CD4-positive, alpha-beta T cell treated with Interleukin-12 subunit alpha and Interleukin-12 subunit beta, for 1 hour (primary cell): ENCODE results near the gene SLC4A1AP.
A peak's percentile ranks its signal among the peaks of the same experiment; 100 is the strongest.

ENCODE experiments used
- DNase-seq: peaks from one replicate; pipeline ENCODE4 v3.0.0-alpha.2; 2020

The SLC4A1AP gene

DNA sequence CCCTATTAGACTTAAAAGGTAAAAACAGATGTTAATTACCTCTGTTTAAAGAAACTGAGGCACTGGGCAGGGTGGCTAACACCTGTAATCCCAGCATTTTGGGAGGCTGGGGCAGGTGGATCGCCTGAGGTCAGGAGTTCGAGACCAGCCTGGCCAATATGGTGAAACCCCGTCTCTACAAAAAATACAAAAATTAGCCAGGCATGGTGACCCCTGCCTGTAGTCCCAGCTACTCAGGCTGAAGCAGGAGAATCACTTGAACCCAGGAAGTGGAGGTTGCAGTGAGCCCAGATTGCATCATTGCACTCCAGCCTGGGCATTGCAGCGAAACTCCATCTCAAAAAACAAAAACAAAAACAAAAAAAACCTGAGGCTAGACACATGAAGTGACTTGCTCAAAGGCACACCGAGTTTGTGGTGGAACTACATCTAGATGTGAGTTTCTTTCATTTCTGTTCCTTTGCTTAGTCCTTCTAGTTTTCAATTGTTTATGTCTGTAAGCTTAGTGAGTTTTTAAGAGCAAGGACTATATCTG, 40.7 kb downstream of the SLC4A1AP start:
- DNase-seq: no peak

- no peak for DNase-seq
Observed at GRCh38 chr2:27705851-27706622, 42.3 kb downstream of the SLC4A1AP start.

- DNase-seq: no peak
Observed at GRCh38 chr2:27707462-27708256, 44.0 kb downstream of the SLC4A1AP start.

DNA sequence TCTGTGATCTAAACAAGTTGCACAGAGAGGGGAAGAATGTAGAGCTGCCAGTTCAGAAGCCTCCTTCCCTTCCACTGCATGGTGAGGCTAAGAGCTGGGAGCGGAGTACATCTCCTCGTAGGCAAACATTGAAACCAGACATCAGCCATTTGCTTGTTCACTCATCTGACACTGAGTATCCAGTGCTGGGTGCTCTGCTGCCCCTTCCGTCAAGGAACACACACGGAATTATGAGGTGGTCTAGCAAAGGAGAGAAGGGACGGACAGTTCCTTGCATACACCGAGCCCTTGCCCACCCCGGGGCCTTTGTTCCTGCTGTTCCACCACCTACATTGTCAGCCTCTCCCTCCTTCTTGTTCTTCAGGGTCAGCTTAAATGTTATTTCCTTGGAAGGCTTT, 44.6 kb downstream of the SLC4A1AP start:
- DNase-seq: no peak

GRCh38 chr2:27708666-27709065, 45.0 kb downstream of the SLC4A1AP start:
- DNase-seq: no peak

DNA sequence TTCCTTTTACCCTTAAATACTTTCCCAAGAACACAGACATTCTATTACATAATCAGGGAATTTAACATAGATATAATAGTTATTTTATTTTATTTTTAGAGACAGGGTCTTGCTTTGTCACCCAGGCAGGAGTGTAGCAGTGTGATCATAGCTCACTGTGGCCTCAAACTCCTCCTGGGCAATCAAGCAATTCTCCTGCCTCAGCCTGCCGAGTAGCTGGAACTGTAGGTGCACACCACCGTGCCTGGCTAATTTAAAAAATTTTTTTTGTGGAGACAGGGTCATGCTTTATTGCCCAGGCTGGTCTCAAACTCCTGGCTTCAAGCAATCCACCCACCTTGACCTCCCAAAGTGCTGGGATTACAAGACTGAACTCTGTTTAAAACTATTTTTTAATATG, 45.6 kb downstream of the SLC4A1AP start:
- DNase-seq: no peak

DNA sequence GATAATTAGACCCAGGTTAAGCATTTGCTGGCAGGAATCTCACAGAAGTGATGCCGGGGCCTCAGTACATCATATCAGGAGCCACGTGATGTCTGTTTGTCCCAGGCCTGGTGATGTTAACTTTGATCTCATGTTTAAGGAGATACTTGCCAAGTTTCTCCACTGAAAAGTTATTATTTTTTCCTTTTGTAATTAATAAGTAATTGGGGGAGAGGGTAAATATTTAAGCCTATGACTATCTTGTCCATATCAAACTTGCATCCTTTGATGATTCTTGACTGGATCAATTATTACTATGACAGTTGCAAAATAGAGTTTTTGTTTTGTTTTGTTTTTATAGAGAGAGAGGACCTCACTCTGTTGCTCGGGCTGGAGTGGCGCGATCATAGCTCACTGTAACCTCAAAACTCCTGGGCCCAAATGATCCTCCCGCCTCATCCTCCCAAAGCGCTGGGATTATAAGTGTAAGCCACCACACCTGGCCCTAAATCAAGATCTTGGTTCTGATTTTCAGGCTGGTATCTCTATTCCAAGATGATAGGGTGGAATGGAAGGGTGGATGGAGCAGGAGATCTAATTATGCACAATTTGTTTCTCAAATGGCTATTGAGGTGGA, 46.4 kb downstream of the SLC4A1AP start:
- no peak for DNase-seq

DNA sequence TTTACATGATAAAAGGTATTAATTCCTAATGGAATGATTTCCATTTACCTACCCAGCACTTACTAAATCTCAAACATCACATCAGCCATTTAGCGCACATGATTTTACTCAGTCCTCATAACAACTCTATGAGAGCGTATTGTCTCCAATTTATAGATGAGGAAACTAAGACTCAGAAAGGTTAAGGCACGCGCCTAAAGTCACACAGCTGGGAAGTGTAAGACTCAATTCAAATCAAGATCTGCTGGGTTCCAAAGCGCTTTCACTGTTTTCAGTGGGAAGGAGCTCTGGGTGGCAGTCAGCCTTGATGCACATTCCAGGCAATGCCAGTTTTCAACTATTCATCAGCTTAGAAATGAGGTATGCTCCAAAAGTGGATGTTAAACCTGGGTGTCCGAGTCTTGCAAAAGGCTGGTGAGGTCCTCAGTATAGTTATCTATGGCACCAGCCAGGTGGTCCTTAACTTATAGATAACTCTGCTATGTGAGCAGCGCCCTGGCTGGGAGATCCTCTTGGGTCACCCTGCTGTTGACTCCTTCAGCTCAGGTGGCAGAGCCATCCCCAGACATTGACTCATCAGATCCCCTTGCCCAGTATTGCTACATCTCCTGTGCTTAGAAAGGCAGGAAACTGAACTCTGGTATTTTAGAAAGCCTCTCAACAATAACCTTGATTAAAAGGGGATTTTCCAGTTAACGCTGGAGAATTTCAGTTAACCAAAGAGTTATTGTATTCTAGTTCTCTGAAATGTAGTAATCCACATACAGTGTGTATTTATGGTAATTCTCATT, 47.1 kb downstream of the SLC4A1AP start:
- no peak for DNase-seq

- DNase-seq: no peak
Observed at GRCh38 chr2:27711804-27712203, 48.1 kb downstream of the SLC4A1AP start.

- DNase-seq: no peak
Observed at GRCh38 chr2:27712522-27712921, 48.8 kb downstream of the SLC4A1AP start.

DNA sequence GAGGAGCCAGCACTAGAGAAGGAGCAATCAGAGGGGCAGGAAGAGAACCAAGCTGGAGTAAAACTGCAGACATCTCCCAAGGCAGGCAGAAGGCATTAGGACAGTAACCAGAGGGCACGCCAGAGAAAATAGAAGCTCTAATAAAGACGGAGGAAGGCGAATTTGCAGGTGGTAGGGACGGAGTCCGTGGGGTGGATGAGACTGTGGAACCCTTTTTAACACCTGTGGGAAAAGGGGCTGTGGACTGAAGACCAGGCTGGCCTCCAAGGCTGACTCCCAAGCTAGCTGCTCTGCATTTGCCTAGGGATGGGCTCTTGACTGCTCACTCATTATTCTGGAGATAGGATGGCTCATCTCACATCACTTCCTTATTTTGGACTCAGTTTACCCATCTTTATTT, 49.5 kb downstream of the SLC4A1AP start:
- no peak for DNase-seq

- no peak for DNase-seq
Observed at GRCh38 chr2:27714053-27714452, 50.4 kb downstream of the SLC4A1AP start.

DNA sequence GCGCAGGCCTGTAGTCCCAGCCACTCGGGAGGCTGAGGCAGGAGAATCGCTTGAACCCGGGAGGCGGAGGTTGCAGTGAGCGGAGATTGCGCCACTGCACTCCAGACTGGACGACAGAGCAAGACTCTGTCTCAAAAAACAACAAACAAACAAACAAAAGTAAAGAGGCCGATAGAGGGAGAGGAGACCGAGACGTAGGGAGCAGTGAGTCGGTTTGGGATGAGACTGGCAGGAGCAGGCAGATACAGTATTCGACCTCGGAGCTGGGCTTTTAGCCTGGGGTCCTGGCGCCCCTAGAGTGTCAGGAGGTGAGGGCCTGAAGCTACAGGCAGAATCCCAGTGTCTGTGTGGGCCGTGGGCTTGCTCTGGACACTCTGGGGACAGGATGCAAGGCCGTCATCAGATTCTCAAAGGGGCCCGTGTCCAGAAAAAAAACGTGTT, 51.2 kb downstream of the SLC4A1AP start:
- no peak for DNase-seq

GRCh38 chr2:27715318-27716210, 51.9 kb downstream of the SLC4A1AP start:
- DNase-seq: peak; percentile 35

DNA sequence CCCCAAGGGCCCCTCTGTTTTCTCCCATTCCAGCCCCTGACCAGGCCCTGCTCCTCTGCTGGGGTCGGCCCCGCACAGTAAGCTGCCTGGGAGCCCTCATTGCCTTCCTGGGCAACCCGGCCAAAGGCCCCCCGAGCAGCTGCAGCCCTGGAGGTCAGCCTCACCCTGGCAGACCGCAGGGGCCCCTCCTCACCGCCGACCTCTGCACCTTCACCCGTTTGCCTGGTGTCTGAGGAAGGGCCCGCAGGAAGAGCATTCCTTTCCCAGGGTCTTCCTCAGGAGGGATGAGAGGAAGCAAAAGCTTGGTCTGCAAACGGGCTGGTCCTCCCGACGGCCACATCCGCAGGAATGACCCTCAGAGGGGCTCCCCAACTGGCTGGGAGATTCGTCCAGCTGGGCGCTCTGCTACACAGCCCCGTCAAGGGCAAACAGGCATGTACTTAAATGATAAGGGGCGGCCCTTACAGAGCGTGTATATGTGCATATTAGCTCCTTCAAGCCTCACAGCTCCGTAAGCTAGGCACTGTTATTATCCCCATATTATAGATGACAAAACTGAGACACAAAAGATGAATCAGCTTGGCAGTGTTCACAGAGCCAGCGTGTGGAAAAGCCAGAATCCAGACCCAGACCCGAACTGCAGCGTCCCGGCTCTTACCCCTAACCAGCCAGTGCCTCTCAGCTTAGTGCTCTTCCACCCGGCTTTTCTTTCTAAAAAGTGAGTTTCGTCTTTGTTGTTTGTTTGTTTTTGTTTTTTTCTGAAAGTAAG, 52.8 kb downstream of the SLC4A1AP start:
- DNase-seq: no peak

DNA sequence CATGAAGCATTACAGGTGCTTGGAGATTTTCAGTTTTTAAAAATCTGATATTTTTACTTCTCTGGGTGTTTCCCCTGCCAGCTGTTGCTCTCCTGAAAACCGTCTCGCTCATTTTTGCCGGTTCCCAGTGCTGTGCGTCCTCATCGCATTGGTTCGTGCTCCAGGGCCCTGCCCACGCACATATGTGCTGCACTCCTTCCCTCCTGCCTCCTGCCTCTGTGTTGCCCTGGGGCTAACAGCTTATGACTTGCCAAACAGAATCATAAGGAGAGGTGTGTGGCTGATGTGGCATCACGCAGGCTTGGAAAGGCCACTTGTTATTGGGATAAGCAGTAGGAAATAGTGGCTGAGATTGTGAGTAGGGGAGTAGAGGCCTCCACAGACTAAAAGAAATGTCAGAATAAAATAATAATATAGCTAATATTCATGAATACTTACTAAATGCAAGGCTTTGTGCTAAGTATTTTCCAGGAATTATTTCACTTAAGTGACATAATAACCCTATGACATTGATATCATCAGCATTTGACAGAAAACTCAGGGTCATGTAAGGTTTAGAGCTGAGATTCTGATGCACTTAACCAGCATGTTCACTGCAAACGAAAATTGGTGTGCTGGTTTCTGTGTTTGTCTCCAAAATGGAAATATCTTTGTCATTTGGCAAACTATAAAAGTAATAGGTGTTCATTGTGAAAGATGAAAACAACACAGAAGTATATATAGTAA, 53.5 kb downstream of the SLC4A1AP start:
- DNase-seq: no peak

DNA sequence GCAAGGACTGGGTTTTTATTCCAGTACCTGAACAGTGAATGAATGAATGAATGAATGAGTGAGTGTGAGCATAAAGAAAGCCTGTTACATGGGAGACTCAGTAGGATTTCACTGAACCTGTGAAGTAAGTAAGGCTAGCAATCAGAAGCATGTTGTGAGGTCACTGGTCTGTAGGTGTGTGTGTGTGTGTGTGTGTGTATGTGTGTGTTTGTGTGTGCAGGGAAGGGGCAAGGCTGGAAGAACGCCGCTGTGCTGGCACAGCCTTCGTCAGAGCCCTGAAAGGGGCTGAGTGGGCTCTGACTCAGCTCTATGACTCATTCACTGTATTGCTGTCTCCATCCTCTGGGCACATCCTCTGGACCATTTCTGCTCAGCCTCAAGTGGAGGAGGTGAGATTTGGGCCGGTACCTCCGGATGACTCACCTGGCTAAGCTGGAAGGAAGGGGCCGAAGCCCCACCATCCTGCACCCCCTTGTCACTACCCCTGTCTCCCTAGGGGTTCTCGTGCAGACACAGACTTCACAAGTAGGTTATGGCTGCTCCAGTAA, 56.4 kb downstream of the SLC4A1AP start:
- no peak for DNase-seq

DNA sequence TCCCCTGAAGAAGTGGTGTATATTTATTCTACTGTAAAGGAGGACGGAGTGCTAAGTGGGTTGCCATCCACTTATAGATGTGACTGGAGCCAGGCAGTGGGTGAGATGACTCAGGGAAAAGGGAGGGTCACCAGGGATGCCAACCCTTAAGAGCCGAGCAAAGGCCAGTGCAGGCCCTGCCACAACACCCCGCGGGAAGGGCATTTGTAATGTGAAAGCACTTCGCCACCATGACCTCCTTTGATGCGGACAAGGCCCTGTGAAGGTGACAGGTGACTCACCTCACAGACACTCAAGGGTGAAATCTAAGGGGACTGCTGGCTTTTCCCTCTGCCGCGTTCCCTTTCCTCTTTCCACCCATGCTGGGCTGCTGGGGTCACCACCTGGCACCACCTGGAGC, 57.6 kb downstream of the SLC4A1AP start:
- DNase-seq: no peak

- no peak for DNase-seq
Observed at GRCh38 chr2:27721884-27722485, 58.3 kb downstream of the SLC4A1AP start.
